GM21737 (cell line): ENCODE results near the gene C10orf67.
"Not testable (repeated sequence)": the region's sequence is repeated elsewhere in the genome, so short reads cannot be mapped to it uniquely, and the experiment has no call there.

Experiments used
- ATAC-seq: cut with Tn5 transposase; IDR thresholded peaks from one replicate; pipeline ENCODE4 v1.9.1; 2021; ENCODE audit warnings: mild to moderate bottlenecking, moderate library complexity; ENCODE audit not compliant: unreplicated experiment

C10orf67 gene

DNA sequence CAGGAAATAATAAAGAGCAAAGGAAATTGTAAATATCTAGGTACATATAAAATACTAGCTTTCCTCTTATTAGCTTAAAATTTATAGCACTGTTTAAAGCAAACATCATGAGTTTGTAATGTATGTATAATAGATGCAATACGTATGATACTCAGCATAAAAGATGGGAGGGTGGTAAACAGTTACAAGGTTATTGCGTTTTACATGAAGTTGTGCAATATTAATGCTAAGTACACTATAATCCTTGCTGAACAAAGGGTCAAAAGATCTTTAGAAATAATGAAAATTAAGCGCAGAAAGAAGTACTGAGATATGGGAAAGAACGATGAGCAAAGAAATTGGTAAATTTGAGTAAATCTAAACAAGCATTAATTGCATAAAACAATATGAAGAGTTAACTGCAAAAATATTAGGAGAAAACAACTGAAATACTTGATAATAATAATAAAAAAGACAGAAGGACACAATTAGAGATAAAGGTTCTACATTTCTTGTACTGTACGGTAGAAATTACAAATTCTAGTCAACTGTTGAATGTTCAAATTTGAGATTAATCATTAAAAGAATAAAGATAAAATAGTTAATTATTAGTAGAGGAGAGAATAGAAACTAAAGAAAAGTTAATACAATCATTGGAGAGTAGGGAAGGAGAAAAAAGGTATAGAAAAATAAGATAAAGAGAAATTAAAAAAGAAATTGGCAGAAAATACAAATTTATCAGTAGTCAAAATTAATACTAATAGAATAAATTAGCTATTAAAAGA, 17.9 kb downstream of the C10orf67 start:
- no peak for ATAC-seq

DNA sequence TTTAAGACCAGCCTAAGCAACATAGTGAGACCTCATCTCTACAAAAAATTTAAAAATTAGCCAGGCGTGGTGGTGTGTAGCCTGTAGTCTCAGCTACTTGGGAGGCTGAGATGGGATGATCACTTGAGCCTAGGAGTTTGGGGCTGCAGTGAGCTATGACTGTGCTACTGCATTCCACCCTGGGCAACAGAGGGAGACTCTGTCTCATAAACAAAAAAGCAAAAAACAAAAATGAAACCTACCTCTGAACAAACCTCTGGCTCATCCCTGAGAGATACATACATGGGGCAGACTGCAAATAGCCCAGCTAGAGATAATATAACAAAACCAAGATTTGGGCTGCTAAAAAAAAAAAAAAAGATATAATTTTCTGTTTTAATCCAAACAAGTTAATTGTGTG, 19.5 kb downstream of the C10orf67 start:
- peak; percentile 94 for ATAC-seq

DNA sequence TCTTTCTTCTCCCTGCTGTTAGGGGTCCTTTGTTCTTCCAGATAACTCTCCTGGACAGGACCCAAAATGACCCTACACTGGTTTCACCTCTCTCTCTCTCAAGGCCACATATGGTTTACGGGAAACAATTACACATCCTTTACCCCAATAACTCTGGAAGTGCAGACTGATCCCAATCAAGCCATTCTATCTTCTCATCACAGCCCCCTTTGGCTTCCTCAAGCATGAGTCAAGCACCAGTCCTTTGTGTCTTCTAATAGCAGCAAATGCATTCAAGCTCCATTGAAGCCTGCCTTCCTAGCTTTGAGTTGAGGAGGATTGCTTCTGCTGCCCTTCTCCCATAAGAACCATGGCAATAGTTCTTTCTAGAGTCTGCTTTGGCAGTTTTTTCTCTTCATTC, 20.2 kb downstream of the C10orf67 start:
- ATAC-seq, result no peak

DNA sequence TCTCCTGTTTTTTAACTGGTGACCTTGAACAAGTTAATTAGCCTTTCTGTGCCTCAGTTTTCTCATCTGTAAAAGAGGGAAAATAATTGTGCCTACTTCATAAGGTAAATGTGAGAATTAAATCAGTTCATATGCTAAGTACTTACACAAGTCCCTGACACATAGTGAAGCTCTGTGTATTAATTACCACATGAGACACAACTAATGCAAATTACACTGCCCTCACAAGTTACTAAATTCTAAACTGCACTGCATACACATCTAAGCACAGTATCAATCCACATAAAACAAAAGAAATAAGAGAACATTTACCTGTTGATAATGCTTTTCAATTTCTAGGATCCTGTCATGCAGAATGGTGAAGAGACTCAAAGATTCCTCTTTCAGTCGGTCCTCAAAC, 22.5 kb downstream of the C10orf67 start:
- ATAC-seq, result no peak

DNA sequence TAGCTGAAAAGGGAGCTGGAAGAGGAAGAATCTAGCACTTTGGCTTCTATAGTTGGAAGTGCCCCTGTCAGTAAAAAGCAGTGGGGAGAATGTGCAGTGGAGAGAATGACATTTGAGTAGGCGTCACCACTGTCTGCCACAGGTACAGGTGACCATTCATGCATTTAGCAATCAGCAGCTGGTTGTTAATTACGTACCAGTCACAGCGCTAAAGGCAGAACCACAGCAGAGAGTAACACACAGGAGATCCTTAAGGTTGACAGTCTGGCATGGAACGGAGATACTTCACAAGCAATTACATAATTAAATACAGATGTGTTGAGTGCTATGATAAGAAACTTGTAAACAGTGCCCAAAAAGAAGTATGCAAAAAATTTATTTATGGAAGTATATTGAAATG, 24.8 kb downstream of the C10orf67 start:
- ATAC-seq, result no peak

DNA sequence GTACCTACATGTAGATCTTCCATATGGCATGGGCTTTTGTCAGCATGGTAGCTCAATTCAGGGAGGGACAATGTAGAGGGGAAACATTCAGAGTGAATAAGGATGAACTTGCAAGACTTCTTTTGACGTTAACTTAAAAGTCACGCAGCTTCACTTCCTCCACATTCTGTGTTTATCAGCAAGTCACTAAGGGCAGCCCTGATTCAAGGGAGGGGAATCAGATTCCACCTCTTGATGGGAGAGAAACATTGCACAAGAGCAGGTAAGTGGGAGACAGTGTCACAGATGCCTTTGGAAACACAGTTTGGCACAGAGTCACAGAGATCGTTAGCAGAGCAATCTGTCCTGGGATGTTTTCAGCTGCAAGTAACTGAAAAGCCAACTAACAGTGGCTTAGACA, 26.2 kb downstream of the C10orf67 start:
- ATAC-seq, result no peak

DNA sequence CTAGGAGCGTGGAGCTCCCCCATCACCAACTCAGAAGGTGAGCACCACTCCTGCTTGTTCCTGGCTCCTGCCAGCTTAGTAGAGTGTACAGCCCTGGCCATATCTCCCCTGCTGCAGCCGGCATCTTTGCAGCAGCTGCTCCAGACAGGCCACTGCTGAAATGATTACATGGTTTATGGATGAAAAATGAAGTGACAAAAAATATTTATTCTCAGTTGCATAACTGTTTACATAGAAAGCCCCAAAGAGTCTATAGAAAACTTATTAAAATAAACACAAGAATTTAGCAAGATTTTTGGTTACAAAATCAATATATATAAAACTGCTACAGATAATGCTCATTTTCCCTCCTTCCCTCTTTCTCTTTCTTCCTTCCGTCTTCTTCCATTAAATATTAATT, 27.2 kb downstream of the C10orf67 start:
- no peak for ATAC-seq

DNA sequence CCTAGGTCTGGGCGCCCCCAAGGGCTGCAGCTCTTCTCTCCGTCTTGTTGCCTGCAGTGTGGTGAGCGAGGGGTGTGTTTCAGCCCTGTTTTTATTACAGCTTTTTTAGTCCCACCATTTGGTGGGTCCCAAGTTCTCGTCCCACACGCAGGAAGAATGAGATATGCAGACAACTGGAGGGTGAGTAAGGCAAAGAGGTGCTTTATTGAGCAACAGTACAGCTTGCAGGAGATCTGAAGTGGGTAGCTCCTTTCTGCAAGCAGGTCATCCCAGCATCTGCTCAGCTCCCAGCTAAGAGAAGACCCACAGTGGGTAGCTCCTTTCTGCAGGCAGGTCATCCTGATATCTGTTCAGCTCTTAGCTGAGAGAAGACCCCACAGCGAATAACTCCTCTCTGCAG, 28.2 kb downstream of the C10orf67 start:
- ATAC-seq, result no peak

DNA sequence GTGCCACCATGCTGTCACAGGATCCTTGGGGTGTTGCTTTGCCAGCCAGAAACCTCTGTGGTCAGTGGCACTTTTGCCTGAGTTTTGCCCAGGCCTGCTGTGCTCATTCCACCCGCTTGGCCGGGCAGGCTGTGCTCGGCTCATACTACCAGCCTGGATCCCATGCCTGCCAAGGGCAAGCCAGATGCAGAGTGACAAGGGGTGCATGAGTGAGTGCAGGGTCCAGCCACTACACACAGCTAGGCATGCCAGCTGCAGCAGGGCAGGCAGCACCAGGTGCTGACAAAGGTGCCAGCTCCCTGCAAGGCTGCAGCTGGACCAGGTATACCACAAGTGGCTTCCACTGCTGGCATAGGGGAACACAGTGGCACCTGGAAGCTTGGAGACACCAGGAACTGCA, 28.6 kb downstream of the C10orf67 start:
- no peak for ATAC-seq

DNA sequence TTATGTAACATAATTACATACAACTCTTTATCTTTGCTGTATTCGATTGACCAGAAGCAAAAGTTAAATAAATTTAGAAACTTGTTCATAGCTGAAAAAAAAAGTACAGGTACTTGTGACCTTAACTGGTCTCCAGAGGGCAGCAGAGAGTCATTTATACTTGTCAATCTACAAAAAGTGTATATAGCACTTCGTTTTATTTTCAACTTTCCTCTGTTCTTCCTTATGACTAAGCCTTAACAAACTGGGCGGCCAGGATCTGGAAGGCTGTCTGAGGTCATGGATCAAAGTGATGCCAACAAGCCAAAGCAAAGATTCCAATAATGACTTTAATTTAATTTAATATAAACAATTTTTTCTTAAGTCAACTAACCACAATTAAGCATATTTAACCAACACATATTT, 29.8 kb downstream of the C10orf67 start:
- ATAC-seq, result no peak

DNA sequence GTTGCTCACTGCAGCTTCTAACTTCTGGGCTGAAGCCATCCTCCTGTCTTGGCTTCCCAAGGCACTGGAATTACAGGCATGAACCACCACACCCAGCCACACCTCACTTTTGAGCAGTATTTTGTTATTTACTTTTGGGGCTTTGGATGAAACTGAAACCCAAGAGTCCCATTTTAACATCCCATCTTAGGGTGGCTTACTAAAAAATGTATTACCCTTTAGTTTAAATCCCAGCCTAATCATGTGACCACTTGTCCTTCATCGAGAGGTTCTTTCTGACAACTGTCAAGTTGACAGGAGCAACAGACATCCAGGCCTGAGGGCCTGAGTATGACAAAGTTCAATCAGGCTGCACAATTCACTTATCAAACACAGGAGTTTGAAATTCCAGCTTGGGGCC, 33.6 kb downstream of the C10orf67 start:
- no peak for ATAC-seq

DNA sequence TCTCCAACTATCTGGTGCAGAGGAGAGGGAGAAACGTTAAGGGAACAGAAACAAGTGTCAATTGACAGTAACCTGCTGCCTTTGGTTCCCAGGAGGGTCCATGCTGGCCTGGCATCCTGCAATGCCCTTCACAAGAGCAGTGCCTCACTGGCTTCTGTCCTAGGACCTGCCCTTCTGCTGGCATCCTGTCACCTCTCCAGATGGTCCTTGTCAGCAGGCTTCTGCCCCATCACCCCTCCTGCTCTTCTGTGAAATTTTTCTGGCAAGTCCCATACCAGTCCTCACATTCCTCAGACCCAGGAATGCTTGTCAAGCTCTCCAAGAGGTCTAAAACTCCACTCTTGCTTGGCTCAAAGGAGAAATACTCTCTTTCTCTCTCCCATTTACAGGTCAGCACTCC, 34.2 kb downstream of the C10orf67 start:
- no peak for ATAC-seq

DNA sequence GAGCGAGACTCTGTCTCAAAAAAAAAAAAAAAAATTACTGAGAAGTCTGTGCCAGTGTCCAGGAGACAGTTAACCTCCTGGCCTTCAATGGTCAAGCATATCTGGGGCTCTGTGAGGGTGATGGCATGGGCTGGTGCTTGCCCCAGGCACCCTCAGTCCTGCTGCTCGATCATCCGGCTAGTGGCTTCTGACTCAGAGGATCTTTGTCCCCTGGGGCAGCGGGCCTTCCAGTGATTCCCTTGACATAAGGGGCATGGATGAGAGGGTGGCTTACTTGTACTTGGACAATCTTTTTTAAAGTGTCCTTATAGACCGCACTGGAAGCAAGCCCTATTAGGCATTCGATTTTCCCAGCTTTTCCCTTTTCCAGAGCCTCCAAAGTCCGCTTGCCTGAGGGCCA, 44.6 kb downstream of the C10orf67 start:
- not testable (repeated sequence) for ATAC-seq

DNA sequence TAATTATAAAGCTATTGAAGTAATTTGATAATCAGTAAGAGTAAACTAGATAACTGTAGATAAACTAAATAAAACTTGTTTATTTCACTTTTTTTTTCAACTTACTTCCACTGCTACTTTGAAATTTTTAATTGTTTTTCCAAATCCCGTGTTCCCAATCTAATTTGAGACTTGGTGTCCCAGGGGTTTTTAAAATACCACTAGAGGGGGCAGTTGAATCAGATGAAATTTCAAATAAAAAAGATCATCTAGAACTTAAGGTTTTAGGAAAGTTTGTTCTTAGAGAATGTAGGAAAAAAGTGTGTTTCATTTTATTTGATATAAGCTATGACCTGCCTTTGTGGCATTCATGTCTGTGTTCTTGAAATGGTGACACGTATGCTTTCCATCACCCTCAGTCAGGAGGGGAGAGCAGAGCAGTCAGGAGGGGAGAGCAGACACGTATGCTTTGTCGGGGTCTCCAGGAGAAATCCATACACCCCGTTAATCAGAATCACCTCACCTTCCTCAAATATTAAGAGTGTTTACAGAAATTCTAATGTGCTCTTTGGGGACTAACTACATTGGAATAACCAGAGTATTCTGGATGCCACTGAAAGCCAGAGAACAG, 49.9 kb downstream of the C10orf67 start:
- no peak for ATAC-seq

DNA sequence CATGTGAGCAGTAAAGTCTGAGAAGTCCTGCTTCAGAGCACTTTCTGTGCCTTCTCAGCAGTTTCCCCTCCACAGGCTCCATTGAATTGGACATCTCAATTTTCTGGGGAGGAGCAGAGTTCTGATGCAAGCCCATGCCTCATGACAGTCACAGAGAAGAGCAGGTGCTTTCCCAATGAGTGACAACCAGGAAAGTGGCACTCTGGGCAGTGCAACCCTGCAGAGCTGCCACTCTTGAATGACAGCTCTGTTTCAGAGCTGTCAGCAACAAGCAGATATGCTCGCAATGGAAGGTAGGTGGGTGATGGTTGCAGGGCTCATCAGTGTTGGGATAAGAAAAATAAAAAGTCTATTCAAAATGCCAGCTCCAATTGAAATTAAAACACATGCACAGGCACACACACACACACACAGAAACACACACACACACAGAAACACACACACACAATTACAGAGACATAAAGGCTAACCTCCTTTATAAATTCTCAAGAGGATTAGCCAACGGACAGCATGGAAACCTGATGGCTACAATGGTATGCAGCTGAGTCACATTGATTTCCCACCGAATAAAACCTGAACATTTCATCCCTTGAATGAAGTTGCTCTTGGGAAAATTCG, 50.5 kb downstream of the C10orf67 start:
- ATAC-seq, result no peak

DNA sequence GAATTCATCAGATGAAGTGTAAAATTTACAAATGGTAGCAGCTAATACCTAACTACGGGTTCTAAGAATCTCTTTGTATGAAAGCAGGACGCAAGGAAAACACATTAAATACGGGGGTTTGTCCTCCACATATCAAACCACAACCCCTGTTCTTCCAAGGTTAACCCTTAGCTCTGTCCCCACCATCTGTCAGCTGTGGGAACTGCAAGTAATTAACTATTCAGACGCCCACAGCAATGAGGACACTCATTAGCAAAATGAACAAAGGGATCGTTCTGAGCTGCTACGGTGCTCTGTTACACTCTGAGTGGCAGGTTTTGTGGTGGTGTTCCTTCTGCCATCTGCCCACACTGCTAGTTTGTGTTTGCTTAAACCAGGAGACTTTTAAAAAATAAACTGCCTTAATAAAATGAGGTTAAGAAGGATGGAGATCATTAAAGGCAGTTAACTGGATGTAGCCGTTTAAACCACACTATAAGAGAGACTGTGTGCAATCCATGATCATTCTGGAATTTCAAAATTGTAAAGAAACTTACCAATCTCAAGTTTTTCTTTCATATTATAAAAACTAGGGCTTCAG, 51.4 kb downstream of the C10orf67 start:
- peak; percentile 86 for ATAC-seq

DNA sequence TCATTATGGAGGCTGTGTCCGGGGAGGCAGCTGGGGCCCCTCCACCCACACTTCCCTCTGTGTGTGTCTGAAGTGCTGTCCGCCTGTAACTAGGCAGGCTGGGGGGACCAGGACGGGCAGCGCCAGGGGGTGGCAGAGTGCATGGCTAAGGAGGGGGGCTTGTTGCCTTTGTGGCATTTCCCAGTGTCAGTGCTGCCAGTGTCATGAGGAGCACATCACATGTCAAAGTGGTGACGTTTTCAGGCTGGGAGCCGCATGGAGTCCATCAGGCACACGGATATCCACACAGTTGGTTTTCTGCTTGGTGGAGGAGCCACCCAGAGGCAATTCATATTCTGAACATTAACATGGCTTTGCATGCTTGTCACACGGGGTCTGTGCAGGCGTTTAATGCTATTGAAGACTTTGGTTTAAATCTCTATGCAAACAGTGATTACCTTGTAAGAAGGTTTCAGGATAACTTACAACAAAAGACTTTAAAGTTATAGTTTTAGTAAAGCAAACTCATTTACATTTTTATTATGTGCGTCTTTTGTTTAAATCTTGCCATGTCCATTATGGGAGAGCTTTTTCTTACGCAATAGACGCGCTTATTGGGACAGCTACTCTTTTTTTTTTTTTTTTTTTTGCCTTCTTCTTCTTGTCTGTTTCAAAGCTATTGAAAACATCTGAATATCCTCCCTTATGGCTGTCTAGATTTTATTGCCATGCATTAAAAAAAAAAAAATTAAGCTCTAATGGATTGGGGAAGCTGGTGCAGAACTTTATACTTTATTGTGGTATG, 52.9 kb downstream of the C10orf67 start:
- ATAC-seq, result no peak

DNA sequence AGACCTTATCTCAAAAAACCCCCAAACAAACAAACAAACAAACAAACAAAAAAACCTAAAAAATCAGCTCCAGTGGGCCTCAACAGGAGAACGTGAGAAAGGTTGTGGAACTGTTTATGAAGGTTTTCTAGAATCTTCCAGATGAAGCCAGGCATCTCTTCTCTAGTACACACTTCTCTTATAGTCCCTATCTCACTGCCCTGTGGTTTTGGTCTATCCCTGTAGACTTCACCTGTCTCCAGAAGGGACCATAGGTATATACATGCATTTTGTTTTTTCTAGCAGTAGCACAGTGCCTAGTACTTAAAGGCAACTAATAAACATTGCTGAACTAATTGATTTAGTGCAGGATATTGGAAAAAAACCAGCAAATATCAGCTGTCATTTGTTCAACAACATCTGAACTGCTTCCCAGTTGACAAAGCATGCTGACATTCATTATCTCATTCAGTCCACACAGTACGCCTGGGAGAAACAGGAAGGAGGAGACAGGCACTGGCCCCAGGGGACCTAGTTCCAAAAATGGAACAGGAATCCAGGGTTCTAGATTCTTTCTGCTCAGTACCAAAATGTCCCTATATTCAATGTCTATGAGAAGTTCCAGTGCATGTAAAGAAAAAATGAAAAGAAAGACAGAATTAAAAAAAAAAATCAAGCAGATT, 59.8 kb downstream of the C10orf67 start:
- no peak for ATAC-seq

DNA sequence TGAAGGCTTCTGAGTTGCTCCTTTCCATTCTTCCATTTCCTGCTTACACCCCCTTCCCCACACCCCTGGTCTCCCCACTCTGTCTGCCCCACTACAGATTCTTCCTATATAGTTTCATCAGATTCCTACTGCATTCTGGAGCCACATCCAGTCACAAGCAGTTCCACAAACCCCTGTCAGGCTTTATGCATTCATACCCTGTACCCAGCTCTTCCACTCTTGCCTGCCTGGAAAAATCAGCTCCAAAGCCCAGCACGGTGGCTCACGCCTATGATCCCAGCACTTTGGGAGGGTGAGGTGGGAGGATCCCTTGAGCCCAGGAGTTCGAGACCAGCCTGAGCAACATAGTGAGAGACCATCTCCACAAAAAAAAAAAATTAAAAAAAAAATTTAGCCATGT, 60.4 kb downstream of the C10orf67 start:
- ATAC-seq, result no peak

DNA sequence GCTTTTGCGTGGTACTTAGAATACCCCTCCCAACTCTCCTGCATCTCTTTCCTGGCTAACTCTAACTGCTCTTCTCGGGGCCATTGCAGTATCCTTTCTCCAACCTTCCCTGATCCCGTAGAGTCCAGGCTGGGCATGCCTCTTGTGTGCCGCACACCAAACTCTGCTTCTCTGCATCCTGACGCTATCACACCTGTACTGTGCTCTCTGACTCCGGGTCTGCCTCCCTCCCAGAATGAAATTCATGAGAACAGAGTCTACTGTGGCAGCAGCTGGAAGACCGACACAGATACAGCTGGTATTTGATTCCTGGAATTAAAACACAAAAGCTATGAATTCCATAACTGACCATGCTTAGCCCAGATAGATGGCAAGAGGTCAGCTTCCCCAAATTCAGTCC, 60.9 kb downstream of the C10orf67 start:
- no peak for ATAC-seq

DNA sequence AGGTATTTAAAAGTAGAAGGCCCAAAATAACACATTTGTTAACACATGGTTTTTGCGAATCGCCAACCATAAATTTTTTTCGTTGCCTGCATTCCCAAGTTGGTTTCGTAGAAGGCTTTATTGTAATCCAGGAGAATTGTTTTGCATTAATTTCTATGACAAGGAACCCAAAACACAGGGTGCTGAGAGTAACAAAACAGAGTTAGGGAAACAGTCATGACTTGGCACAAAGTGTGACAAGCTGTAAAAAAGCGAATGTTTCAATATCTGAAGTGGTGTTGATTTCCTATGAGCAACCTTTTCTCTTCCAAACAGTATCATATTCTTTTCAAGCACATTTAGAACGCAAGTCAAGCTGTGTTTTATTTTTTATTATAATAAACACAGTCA, 63.6 kb downstream of the C10orf67 start:
- ATAC-seq, result no peak
